ENCODE measurements around the gene ULK2.
"Not testable (repeated sequence)": the region's sequence is repeated elsewhere in the genome, so short reads cannot be mapped to it uniquely, and the experiment has no call there.

DNA sequence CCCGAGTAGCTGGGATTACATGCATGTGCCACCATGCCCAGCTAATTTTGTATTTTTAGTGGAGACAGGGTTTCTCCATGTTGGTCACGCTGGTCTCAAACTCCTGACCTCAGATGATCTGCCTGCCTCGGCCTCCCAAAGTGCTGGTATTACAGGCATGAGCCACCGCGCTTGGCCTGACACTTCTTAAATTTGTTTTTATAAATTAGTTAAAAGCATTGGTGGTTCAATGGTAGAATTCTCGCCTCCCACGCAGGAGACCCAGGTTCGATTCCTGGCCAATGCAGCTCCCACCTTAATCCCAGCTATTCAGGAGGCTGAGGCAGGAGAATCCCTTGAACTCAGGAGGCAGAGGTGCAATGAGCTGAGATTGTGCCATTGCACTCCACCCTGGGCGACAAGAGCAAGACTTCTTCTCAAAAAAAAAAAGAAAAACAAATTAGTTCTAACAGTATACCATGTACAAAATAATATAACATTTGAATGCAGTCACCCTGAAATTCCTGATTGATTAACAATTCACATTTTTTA lies 7.0 kb downstream of the ULK2 start:
- TF ChIP-seq, protein P1, sequence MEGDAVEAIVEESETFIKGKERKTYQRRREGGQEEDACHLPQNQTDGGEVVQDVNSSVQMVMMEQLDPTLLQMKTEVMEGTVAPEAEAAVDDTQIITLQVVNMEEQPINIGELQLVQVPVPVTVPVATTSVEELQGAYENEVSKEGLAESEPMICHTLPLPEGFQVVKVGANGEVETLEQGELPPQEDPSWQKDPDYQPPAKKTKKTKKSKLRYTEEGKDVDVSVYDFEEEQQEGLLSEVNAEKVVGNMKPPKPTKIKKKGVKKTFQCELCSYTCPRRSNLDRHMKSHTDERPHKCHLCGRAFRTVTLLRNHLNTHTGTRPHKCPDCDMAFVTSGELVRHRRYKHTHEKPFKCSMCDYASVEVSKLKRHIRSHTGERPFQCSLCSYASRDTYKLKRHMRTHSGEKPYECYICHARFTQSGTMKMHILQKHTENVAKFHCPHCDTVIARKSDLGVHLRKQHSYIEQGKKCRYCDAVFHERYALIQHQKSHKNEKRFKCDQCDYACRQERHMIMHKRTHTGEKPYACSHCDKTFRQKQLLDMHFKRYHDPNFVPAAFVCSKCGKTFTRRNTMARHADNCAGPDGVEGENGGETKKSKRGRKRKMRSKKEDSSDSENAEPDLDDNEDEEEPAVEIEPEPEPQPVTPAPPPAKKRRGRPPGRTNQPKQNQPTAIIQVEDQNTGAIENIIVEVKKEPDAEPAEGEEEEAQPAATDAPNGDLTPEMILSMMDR (IDR thresholded peaks at IDR 0.05; ENCODE audit: insufficient read depth, low read length, poor library complexity, severe bottlenecking): not testable (repeated sequence)
- not testable (repeated sequence) for TF ChIP-seq EZH2phosphoT487 (conservative IDR thresholded peaks at IDR 0.05; ENCODE audit: low read length)

Data from SU-DHL-6 (cell line).